Liver (tissue), 3 donors: ENCODE results near the gene TNNT1.

Experiments used
- CTCF ChIP-seq: fragments of 150-350 bp; IDR thresholded peaks from 2 replicates; pipeline ENCODE4 v1.5.1; 2017; ENCODE audit warnings: improper control_type of control experiment, low read depth, low read length; ENCODE audit not compliant: missing input control
- EGR1 ChIP-seq, 2 donors: IDR thresholded peaks; 2 replicates each; pipeline ENCODE4 v1.6.1; 2016 to 2018; ENCODE audit warnings: antibody characterized with exemption in 2 of 2, low read depth in 2 of 2
- FOXA1 ChIP-seq: IDR thresholded peaks from 2 replicates; pipeline ENCODE4 v1.6.1; 2016; ENCODE audit warnings: antibody characterized with exemption
- GABPA ChIP-seq, 2 donors: IDR thresholded peaks in 1 of 2; conservative IDR thresholded peaks in 1 of 2; 2 replicates each; pipeline ENCODE4 v1.6.1; 2016; ENCODE audit warnings: antibody characterized with exemption in 2 of 2, mild to moderate bottlenecking in 1 of 2, moderate library complexity in 1 of 2
- HNF4G ChIP-seq: IDR thresholded peaks from 2 replicates; pipeline ENCODE4 v1.6.1; 2016; ENCODE audit warnings: antibody characterized with exemption
- JUND ChIP-seq, 2 donors: IDR thresholded peaks; 2 replicates each; pipeline ENCODE4 v1.6.1; 2016; ENCODE audit warnings: antibody characterized with exemption in 2 of 2
- MAX ChIP-seq: IDR thresholded peaks from 2 replicates; pipeline ENCODE4 v1.6.1; 2016; ENCODE audit warnings: antibody characterized with exemption
- RAD21 ChIP-seq, 2 donors: IDR thresholded peaks; 2 replicates each; pipeline ENCODE4 v1.6.1; 2016; ENCODE audit warnings: antibody characterized with exemption in 2 of 2, mild to moderate bottlenecking in 2 of 2
- TAF1 ChIP-seq: conservative IDR thresholded peaks from 2 replicates; pipeline ENCODE4 v1.6.1; 2016; ENCODE audit warnings: antibody characterized with exemption, mild to moderate bottlenecking
- YY1 ChIP-seq: IDR thresholded peaks from 2 replicates; pipeline ENCODE4 v1.6.1; 2016; ENCODE audit warnings: antibody characterized with exemption, mild to moderate bottlenecking
- donor health status: healthy.
- donor health status: healthy.

- no peak for TF ChIP-seq EGR1 (IDR thresholded peaks at IDR 0.05; ENCODE audit: low read depth in 2 of 2)
- TF ChIP-seq CTCF = no peak
- no peak for TF ChIP-seq MAX
- no peak for TF ChIP-seq GABPA (IDR thresholded peaks at IDR 0.05 in 1 of 2, conservative IDR thresholded peaks at IDR 0.05 in 1 of 2)
- TF ChIP-seq FOXA1 = no peak
- no peak for TF ChIP-seq RAD21 (IDR thresholded peaks at IDR 0.05)
- TF ChIP-seq JUND (IDR thresholded peaks at IDR 0.05) = no peak
- TF ChIP-seq HNF4G = no peak
- TF ChIP-seq TAF1 = no peak
- TF ChIP-seq YY1 = no peak
Measured at GRCh38 chr19:55119053-55119452, 30.0 kb downstream of the TNNT1 start.
